ENCODE measurements around the gene PRSS16. TPM values are rescaled to one million over a fixed set of nuclear protein-coding genes. Genes with fewer than 3 reads are reported as not detected.

PRSS16 gene
- polyA plus RNA-seq, 2 of the 4 experiments (the other 2 are of a cell fraction) = 3.9 to 11.4 TPM

GRCh38 chr6:27303613-27304272 is 56.2 kb downstream of the PRSS16 start:
- no peak for FAIRE-seq
- CTCF ChIA-PET = interaction anchor here (1.5 to 1.6 kb wide), 2 partner anchors 8 to 9 kb away, joined by 5 read pairs; no protein-coding TSS in a partner anchor

More at GRCh38 chr6:27303613-27304272, 56.2 kb downstream of the PRSS16 start:
- Histone ChIP-seq H3K4me1 (no peaks in the 10 kb centered on the region), H3K9me3 (no peaks in the 10 kb centered on the region), H3K4me3 (no peak overlapping the region), H3K4me2 (no peak overlapping the region), H3K27ac (no peak overlapping the region)
- POLR2A ChIA-PET = no interaction called here
- TF ChIP-seq SREBF2 (IDR thresholded peaks at IDR 0.05) = peak; percentile 26; the same call in 1 of the 2 replicates
- no peak for TF ChIP-seq EP300 (IDR thresholded peaks at IDR 0.05)
- TF ChIP-seq MYC (IDR thresholded peaks at IDR 0.05; ENCODE audit: borderline replicate concordance, low read length) = no peak
- ATAC-seq (peak in 1 of 2 experiments; percentile 47; a peak in 1 of 6 replicates), DNase-seq (ENCODE audit: low read depth in 1 of 2, low spot score in 1 of 2) (no peak)
- WGBS (ENCODE audit: missing lambda C conversion rate) = 56% methylated on average over 16 of the region's 16 CpGs

Other genes with a start within 250 kb of the PRSS16 start
- gene POM121L2, start 64.6 kb downstream of the PRSS16 start, polyA plus RNA-seq (2011; rRNA removed) = 0.09 TPM in 1 of 2 replicates, not detected in the other
- not detected in 3 replicates for gene POM121L2, start 64.6 kb downstream of the PRSS16 start, polyA plus RNA-seq (2017; fragmentation: RNase III; extraction: RNeasy Plus Mini Kit Qiagen cat#74134 plus additional on column Dnase treatment)
- gene ZNF391, start 141.1 kb downstream of the PRSS16 start, polyA plus RNA-seq (2011; rRNA removed) = 0.36 and 0.52 TPM in 2 replicates
- gene ZNF391, start 141.1 kb downstream of the PRSS16 start, polyA plus RNA-seq (2017; fragmentation: RNase III; extraction: RNeasy Plus Mini Kit Qiagen cat#74134 plus additional on column Dnase treatment) = 0.34 to 0.48 TPM (median 0.46 TPM) in 3 replicates
- 4.1 and 4.9 TPM in 2 replicates for gene ZNF184, start 225.4 kb downstream of the PRSS16 start, polyA plus RNA-seq (2011; rRNA removed)
- gene ZNF184, start 225.4 kb downstream of the PRSS16 start, polyA plus RNA-seq (2017; fragmentation: RNase III; extraction: RNeasy Plus Mini Kit Qiagen cat#74134 plus additional on column Dnase treatment) = 2.4 to 2.5 TPM (median 2.5 TPM) in 3 replicates